SKM-1 treated with dmso at 0.1 percent for 144 hours (cell line): ENCODE data around the gene CABLES2.

Experiments
- DNase-seq: peaks from one replicate; lab custom pipeline; 2025; ENCODE audit not compliant: unreplicated experiment; lab: John Stamatoyannopoulos, UW

Gene CABLES2

GRCh38 chr20:62350629-62351422 lies 56.3 kb downstream of the CABLES2 start:
- DNase-seq: no peak

- no peak for DNase-seq
These were observed 56.9 kb downstream of the CABLES2 start for GRCh38 chr20:62350098-62350628.

GRCh38 chr20:62349556-62350097 lies 57.5 kb downstream of the CABLES2 start:
- no peak for DNase-seq

DNA sequence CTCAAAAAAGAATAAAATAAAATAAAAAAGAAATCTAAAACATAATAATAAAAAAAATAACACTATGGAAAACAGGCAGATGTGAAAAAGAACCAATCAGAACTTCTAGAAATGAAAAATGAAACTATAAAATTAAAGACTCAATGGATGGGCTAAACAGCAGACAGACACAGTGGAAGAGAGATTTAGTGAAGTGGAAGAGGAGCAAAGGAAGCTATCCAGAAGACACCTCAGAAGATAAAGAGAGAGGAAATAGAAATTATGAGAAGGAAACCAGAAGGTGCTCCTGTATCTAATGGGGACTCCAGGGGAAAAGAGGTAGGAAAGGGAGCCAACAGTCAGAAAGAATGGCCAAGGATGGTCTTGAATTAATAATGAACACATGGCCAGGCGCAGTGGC lies 58.5 kb downstream of the CABLES2 start:
- no peak for DNase-seq

- no peak for DNase-seq
These were observed 59.6 kb downstream of the CABLES2 start for GRCh38 chr20:62347445-62347844.

GRCh38 chr20:62347151-62347404 lies 60.0 kb downstream of the CABLES2 start:
- DNase-seq: no peak

GRCh38 chr20:62346398-62347150 lies 60.5 kb downstream of the CABLES2 start:
- DNase-seq: no peak

- no peak for DNase-seq
These were observed 61.3 kb downstream of the CABLES2 start for GRCh38 chr20:62345681-62346370.

GRCh38 chr20:62344782-62345181 lies 62.3 kb downstream of the CABLES2 start:
- DNase-seq: no peak

DNA sequence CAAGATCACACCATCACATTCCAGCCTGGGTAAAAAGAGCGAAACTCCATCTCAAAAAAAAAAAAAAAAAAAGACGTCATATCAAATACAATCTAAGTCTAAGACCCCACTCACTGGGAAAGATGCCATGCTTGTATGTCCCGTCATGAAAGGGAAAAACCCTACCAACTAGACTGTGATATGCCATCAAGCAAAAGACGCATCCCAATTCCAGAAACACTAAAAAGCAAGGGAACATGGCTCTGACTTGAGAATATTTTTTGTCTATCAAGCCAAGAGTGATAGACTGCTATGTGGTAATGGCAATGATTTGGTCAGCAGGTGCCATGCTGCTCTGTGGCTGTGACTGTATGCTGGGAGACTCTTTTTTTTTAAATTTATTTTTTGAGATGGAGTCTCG lies 63.0 kb downstream of the CABLES2 start:
- DNase-seq: no peak

- no peak for DNase-seq
These were observed 64.2 kb downstream of the CABLES2 start for GRCh38 chr20:62342910-62343309.

DNA sequence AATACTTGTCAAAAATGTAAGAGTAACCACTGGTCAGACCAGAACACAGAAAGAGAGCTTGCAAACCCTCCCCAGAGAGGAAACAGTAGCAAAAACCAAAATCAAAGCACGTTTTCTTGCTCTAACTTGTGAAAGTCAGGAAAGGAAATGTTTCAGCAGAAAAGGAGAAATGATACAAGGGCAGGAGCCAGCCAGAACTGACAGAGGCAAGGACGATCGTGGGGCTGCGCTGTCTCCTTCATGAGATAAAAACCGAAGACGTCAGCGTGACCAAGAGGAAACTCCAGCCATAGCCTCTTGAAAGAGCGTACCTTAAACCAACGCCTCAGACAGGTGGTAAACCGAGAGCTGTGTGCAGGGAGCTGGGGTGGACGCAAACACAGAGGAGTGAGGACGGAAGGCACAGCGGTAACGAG lies 67.4 kb downstream of the CABLES2 start:
- DNase-seq: no peak
